HG03439 (cell line): ENCODE measurements around the gene EIF2S2.
"Not testable (repeated sequence)": the region's sequence is repeated elsewhere in the genome, so short reads cannot be mapped to it uniquely, and the experiment has no call there.

Experiments
- ATAC-seq: cut with Tn5 transposase; IDR thresholded peaks from one replicate; pipeline ENCODE4 v1.9.1; 2021; ENCODE audit warnings: mild to moderate bottlenecking, moderate library complexity; ENCODE audit not compliant: unreplicated experiment

The EIF2S2 gene, protein sequence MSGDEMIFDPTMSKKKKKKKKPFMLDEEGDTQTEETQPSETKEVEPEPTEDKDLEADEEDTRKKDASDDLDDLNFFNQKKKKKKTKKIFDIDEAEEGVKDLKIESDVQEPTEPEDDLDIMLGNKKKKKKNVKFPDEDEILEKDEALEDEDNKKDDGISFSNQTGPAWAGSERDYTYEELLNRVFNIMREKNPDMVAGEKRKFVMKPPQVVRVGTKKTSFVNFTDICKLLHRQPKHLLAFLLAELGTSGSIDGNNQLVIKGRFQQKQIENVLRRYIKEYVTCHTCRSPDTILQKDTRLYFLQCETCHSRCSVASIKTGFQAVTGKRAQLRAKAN

GRCh38 chr20:34111702-34112599 is at the start of gene EIF2S2:
Gene EIF2S2 (minus strand): TSS chr20:34112243. CDS start chr20:34112110, 133 bp downstream.
- peak; percentile 92 for ATAC-seq

GRCh38 chr20:34157697-34158096 is 45.7 kb upstream of the EIF2S2 start:
- ATAC-seq, result not testable (repeated sequence)

DNA sequence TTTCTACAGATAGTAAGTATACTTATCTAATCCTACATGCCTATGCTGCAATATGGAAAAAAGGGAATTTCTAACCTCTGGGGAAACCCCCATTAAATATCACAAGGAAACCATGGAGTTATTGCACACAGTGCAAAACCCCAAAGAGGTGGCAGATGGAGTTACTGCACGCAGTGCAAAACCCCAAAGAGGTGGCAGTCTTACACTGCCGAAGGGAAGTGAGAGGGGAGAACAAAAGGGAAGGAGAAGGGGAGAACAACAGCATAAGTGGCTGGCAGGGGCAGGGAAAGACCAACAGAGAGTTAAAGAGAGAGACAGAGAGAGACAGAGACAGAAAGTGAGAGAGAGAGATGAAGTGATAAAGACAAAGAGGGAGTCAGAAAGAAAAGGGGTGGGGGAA is 43.8 kb upstream of the EIF2S2 start:
- no peak for ATAC-seq

DNA sequence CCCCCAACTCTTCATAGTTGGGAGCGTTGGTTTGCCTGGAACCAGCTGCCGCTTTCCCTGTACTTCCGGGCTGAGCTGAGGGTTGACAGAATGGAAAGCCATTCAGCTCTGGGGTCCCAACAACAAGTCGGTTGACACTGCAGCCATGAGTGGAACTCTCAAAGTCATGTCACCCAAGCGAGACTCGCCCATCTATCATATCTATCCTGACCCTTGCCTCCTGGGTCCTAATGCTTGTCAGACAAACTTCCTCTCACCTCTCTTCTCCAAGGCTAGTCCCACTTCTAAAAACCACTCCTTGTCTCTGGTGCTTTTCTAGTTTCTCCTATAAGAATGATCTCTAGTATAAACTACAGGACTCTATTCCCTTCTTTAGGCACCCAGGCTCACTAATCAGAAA is 41.1 kb upstream of the EIF2S2 start:
- ATAC-seq, result not testable (repeated sequence)

- not testable (repeated sequence) for ATAC-seq
These were observed 40.0 kb upstream of the EIF2S2 start for GRCh38 chr20:34152073-34152472.

DNA sequence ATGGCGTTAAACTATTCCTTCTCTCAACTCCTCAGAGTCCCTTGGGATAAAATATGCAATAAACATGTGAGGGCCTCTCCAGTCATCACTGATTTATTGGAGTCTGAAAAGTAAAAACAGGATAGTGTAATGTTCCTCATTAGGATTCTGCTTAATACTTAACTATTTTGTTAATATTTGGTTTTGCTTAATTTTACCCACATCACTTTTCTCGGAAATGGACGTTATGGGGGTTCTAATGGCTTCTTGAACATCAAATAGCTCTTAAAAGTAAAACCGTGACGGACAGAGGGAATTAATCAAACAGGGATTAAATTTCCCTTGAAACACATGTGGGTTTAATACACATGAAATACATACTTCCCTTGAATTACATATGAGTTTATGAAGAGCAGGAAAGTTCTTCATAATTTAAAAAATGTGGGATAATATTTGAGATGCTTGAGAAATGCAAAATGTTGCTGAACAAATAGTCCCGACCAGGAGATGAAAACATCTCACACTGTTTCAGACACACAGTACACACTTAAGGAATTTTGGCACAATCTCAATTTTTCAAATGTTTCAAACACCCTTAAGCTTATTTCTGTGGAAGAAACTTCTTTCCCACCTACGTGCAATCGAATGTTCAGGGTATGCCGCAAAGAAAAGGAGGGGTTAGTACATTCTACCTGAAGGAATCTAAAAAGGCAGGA is 38.4 kb upstream of the EIF2S2 start:
- no peak for ATAC-seq

DNA sequence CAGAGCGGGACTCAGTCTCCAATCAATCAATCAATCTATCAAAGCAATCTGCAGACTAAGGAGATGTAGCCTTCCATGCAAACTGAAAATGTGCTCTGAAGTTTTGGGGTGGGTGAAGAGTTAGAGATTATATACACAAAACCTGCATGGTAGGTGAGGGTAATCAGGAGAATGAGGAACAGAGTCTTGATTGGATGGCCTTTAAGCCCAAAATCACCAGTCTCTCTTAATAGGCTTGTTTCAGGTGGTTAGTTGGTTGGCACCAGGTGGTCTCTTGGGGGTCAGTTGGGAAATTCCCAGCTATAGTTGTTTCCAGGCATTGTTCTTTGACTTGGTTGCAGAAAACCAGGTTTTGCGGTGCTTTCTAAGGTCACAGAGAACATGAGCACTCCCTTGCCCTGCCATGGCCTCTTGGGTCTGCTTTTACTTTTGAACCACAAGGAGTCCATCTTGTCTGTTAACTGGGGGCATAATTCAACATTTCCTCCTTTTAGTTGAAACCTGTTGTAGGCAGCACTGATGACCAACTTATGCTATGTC is 33.3 kb upstream of the EIF2S2 start:
- no peak for ATAC-seq

- ATAC-seq, result no peak
These were observed 31.9 kb upstream of the EIF2S2 start for GRCh38 chr20:34143951-34144350.

GRCh38 chr20:34142121-34142520 is 30.1 kb upstream of the EIF2S2 start:
- ATAC-seq, result no peak

DNA sequence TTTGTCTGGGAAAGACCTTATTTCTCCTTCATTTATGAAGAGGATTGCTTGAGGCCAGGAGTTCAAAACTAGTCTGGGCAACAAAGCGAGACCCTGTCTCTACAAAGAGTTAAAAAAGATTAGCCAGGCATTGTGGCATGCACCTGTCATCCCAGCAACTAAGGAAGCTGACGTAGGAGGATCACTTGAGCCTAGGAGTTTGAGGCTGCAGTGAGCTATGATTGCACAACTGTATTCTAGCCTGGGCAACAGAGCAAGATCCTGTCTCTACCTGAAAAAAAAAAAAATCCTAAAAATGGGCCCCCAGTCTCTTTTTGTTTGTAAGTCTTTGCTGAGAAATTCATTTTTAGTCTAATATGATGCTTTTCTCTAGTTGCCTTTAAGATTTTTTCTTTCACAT is 29.2 kb upstream of the EIF2S2 start:
- no peak for ATAC-seq

GRCh38 chr20:34135525-34136275 is 23.7 kb upstream of the EIF2S2 start:
- ATAC-seq, result not testable (repeated sequence)

DNA sequence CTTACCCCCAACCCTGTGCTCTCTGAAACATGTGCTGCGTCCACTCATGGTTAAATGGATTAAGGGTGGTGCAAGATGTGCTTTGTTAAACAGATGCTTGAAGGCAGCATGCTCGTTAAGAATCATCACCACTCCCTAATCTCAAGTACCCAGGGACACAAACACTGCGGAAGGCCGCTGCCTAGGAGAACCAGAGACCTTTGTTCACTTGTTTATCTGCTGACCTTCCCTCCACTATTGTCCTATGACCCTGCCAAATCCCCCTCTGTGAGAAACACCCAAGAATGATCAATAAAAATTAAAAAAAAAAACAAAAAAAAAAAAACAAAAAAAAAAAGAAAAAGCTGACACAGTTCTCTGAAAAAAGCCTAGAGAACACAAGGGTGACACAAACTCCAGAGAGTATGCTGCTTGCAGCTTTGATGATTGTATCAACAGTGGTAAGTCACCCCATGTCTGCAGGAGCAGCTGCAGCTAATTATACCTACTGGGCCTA is 21.4 kb upstream of the EIF2S2 start:
- not testable (repeated sequence) for ATAC-seq

DNA sequence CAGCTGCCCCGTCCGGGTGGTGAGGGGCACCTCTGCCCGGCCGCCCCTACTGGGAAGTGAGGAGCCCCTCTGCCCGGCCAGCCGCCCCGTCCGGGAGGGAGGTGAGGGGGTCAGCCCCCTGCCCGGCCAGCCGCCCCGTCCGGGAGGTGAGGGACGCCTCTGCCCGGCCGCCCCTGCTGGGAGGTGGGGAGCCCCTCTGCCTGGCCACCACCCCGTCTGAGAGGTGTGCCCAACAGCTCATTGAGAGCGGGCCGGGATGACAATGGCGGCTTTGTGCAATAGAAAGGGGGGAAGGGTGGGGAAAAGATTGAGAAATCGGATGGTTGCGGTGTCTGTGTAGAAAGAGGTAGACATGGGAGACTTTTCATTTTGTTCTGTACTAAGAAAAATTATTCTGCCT is 20.9 kb upstream of the EIF2S2 start:
- ATAC-seq, result not testable (repeated sequence)

DNA sequence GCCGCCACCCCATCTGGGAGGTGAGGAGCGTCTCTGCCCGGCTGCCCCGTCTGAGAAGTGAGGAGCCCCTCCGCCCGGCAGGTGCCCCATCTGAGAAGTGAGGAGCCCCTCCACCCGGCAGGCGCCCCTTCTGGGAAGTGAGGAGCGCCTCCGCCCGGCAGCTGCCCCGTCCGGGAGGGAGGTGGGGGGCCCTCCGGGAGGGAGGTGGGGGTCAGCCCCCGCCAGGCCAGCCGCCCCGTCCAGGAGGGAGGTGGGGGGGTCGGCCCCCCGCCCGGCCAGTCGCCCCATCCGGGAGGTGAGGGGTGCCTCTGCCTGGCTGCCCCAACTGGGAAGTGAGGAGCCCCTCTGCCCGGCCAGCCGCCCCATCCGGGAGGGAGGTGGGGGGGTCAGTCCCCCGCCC is 20.4 kb upstream of the EIF2S2 start:
- ATAC-seq, result not testable (repeated sequence)

GRCh38 chr20:34131491-34131890 is 19.4 kb upstream of the EIF2S2 start:
- no peak for ATAC-seq

DNA sequence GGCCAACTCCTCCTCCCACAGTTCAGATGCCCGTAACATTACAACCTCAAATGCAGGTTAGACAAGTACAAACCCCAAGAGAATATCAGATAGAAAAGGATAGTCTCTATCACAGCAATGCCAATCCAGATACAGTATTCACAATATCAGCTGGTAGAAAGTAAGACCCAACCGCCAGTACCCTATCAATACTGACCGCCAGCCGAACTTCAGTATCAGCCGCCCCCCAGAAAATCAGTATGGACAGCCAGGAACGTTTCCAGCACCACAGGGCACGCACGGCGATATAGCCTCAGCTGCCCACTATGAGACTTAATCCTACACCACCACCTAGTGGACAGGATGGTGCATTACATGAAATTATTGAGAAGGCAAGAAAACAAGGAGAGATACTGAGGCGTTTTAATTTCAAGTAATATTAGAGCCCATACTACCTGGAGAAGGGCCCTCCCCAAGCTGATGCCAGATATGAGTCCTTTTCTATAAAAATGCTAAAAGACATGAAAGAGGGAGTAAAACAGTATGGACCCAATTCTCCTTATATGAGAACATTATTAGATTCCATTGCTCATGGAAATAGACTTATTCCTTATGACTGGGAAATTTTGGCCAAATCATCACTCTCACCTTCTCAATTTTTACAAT is 17.6 kb upstream of the EIF2S2 start:
- ATAC-seq, result no peak

GRCh38 chr20:34127792-34128191 is 15.7 kb upstream of the EIF2S2 start:
- ATAC-seq, result no peak

DNA sequence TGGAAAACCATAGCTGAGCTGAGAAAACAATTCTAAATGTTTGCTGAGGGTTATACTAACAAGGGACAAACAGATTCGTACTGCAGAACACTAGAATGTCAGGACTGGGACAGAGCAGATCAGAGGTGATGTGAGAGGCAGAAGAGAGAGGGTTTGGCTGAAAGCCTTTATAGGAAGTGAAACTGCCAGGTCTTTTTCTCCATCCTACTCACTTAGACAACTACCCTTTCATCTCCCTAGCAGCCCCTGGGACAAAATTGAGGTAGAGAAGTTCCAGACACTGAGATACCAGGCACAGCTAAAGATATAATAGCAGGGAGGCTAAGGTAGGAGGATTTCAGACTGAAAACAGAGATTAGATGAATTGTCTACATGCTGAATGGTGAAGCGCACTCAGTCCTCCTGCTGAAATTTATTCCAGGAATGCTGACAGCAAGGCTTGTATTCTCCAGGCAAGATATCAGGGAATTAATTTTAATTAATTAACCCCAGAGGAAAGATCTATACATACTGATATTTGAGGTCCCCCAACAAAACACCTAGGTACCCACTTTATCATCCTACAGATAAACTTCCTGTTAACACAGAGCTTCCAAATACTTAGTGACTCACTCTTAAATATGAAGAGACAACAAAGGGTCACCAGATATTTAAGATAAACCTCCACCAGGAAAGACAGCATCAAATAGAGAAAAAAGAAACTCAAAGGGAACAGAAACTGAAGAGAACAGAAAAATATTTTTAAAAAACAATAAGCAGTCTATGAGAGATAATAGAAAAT is 12.6 kb upstream of the EIF2S2 start:
- ATAC-seq, result no peak

GRCh38 chr20:34123309-34123708 is 11.3 kb upstream of the EIF2S2 start:
- ATAC-seq, result no peak
